KBM-7 (cell line): ENCODE data around the gene NDUFB6.
"Not testable (repeated sequence)": the region's sequence is repeated elsewhere in the genome, so short reads cannot be mapped to it uniquely, and the experiment has no call there.

Source experiments
- DNase-seq: peaks from one replicate; pipeline ENCODE4 v3.0.0-alpha.2; 2015
- in situ Hi-C: fragments of 300-500 bp; cut with MboI; formaldehyde crosslinking; loops from 2 replicates; pipeline ENCODE4 v1.14.3; 2020; ENCODE audit warnings: low sequenced_read_pairs, low pct_unique_long_range_greater_than_20kb, mixed read lengths

The NDUFB6 gene

DNA sequence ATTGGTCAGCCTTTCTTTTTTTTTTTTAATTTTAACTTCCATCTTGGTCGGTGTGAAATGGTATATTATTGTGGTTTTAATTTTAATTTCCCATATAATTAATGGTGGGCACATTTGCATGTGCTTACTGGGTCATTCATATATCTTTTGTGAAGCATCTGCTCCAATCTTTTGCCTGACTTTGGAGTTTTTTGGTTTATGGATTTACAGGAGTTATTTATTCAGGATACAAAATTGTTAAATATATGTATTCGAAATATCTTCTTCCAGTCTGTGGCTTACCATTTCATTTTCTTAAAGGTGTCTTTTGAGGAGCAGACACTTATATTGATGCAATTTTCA lies 46.3 kb downstream of the NDUFB6 start:
- DNase-seq: no peak
- in situ Hi-C loops: no loop called here

DNA sequence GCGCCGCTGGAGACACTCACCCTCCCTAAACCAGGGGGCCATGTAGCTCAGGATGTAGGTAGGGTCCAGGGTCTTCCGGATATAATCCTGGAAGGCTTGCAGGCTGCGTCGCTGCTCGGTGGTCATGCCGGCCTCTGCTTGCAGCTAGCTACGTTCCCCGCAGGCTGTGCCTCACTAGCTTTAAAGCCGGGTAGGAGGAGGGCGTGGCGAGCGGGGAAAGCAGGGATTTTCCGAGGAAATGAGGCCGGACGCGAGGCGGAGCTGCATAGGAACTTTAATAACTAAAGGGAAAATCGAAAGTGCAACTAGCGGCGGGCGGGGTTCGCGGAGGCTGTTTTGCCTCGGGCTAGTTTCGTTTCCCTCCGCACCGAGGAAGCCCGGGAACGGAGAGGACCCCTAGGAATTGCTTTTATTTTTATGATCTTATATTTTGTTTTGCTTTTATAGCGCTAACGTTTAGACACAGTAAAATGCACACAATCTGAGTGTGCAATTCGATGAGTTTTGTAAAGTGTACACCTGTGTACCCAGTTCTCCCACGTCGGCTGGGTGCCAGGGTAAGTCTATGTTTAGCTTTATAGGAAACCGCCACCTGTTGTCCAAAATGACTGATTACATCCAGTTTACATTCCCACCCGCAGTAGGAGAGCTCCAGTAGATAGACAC lies 46.8 kb downstream of the NDUFB6 start, which contains the start of gene RIGI:
Gene RIGI (minus strand): TSS at position 156 of the 666 bp plus-strand sequence. CDS start 30 bp downstream, at position 126.
- DNase-seq: peak; percentile 87
- in situ Hi-C loops: no loop called here

DNA sequence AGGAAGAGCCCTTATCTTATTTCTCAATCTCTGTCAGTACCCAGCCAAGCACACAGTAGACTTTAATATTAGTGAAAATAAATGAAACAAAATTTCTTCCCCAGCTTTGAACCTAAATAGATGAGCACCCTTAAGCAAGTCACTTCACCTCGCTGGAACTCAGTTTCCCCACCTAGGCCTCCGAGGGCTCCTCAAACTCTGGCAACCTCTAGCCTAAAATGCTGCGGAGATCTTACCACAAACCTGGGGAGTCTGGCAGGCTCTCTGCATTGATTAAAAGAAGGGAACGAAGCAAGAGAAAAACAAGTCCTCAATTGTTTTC lies 47.3 kb downstream of the NDUFB6 start:
- in situ Hi-C loops: no loop called here
- no peak for DNase-seq

DNA sequence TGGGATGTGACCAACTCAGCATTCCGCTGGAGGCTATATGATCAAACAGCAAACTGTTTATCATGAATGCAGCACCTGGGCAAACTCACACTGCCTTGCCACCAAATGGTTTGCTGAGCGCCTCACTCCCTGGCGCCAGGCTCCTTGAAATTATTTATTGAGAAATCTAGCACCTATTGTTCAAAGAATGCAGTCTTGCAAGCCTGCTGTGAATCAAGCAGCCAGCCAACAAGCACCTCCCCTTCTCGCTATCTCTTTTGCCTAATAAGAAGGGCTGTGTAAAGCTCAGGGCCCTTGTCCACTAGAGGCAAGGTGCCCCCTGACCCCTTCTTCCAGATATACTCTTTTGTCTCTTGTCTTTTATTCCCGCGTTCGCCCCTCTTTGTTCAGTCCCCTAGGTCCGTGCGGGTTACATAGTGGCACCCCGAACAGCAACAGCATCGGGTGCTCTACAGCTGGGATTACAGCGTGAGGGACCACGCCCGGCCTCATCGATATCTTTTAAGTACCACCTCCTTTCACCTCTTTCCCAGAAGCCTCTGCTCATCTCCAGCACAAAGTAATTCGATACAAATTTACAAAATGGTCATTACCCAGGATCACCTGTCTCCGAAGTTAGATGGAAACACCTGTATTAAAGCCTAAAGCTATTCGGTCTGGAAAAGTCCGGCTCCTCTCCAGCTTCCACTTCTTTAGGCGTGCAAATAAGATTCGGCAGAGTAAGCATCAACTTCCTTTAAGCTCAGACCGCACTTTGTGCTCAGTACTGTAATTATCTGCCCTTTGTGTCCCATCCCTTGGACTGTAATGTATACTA lies 47.9 kb downstream of the NDUFB6 start:
- in situ Hi-C loops: no loop called here
- peak; percentile 41 for DNase-seq

DNA sequence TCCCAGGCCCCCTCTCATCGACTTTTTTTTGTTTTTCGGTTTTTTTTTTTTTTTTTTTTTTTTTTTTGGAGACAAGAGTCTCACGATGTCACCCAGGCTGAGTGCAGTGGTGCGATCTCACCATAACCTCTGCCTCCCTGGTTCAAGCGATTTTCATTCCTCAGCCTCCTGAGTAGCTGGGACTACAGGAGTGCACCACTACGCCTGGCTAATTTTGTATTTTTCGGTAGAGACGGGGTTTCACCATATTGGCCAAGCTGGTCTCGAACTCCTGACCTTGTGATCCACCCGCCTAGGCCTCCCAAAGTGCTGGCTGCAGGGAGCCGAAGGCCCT lies 48.4 kb downstream of the NDUFB6 start:
- DNase-seq, in situ Hi-C loops: not testable (repeated sequence)

DNA sequence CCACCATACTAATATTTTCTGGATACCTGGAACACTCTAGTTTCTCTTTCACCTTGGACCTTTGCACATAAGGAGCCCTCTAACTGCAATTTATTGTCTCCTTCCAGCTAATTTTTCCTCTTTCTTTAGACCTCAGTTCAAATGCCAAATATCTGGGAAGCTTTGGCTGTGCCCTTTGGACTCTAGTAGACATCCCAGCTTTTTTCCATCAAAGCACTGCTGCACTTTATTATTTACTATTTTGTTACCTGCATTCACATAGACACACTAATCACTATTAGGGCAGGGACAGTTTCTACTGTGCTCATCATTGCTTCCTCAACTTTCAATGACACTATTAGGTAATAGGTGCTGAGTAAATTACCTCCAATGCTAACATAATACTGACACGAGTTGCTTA lies 49.0 kb downstream of the NDUFB6 start:
- in situ Hi-C loops: no loop called here
- DNase-seq: no peak

DNA sequence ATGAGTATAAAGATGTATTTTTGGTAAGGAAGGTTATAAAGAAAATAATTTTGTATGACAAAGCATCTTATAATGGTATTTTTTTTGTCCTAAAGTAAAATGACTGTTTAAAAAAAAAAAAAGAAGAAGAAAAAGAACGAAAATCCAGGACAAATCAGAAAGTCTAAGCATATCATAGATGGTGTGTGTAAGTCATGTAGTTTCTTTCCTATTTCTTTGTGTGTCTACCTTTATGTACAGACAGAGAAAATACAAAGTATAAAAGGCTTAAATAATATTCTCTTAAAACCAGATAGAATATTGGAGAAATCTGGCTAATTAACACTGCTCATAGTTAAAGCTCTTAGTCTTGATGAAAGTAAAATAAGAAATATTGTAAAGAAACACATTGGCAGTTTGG lies 54.7 kb downstream of the NDUFB6 start:
- in situ Hi-C loops: no loop called here

DNA sequence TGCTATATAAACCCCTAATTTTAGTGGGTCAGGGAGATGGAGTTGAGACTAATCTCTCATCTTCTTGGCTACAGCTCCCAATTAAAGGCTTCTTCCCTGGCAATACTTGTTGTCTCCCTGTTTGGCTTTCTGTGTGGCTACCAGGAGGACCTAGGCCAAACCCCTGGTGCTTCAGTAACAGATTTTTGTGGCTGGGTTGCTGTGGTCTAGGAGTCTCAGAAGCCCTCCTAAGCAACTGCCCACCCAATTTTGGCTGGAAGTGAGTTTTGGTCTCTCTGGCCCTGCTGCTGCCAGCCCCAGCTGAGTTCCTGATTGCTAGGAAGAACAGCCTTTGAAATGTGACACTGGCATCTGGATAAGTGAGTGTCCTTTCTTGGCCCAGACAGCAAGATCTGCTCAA lies 56.7 kb downstream of the NDUFB6 start:
- in situ Hi-C loops: no loop called here
- no peak for DNase-seq

More for the DNA sequence above, 54.7 kb downstream of the NDUFB6 start:
- no peak for DNase-seq

DNA sequence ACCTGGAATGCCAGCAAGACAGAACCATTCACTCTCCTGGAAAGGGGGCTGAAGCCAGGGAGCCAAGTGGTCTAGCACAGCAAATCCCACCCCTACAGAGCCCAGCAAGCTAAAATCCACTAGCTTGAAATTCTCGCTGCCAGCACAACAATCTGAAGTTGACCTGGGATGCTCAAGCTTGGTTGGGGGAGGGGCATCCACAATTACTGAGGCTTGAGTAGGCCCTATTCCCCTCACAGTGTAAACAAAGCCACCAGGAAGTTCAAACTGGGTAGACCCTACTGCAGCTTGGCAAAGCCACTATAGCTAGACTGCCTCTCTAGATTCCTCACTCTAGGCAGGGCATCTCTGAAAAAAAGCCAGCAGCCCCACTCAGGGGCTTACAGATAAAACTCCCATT lies 64.2 kb downstream of the NDUFB6 start:
- in situ Hi-C loops: no loop called here
- DNase-seq: no peak

DNA sequence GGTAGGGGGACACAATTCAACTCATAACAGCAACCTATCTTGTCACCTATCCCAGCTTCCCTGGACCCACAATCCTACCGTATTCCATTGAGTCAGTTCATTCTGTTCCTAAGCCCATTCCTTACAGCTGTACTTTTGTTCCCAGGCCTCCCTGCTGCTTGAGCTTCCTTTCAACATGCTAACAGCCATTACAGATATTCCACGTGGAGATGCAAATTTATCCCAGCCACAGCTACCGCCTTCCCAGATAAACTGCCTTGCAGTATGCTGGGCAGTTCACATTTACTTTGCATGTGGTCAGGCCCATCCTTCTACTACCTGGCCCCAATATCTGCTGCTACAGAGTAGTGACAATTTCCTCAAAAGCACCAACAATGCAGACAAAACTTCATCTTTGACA lies 70.0 kb downstream of the NDUFB6 start:
- no peak for DNase-seq
- in situ Hi-C loops: no loop called here
